GM19468 (cell line): ENCODE data around the gene TPRN.

Experiments
- ATAC-seq: cut with Tn5 transposase; IDR thresholded peaks from one replicate; pipeline ENCODE4 v1.9.1; 2021; ENCODE audit warnings: mild to moderate bottlenecking, moderate library complexity, moderate number of reproducible peaks; ENCODE audit not compliant: unreplicated experiment; ENCODE audit errors: extremely low read depth

TPRN gene

GRCh38 chr9:137163365-137163715 is 37.2 kb downstream of the TPRN start:
- no peak for ATAC-seq

GRCh38 chr9:137162505-137163364 is 37.8 kb downstream of the TPRN start:
- ATAC-seq, result no peak

- no peak for ATAC-seq
Observed at GRCh38 chr9:137161558-137162486, 38.7 kb downstream of the TPRN start.

GRCh38 chr9:137160716-137161557 is 39.6 kb downstream of the TPRN start:
- no peak for ATAC-seq

GRCh38 chr9:137160054-137160425 is 40.5 kb downstream of the TPRN start:
- ATAC-seq, result no peak

GRCh38 chr9:137159105-137160053 is 41.2 kb downstream of the TPRN start:
- no peak for ATAC-seq

GRCh38 chr9:137158625-137159024 is 41.9 kb downstream of the TPRN start:
- no peak for ATAC-seq

- no peak for ATAC-seq
Observed at GRCh38 chr9:137157618-137158415, 42.7 kb downstream of the TPRN start.

GRCh38 chr9:137156567-137157375 is 43.8 kb downstream of the TPRN start:
- ATAC-seq, result no peak

- no peak for ATAC-seq
Observed at GRCh38 chr9:137152844-137153405, 47.6 kb downstream of the TPRN start.

- no peak for ATAC-seq
Observed at GRCh38 chr9:137150617-137151457, 49.7 kb downstream of the TPRN start.

- no peak for ATAC-seq
Observed at GRCh38 chr9:137149942-137150616, 50.5 kb downstream of the TPRN start.

GRCh38 chr9:137149363-137149762 is 51.2 kb downstream of the TPRN start:
- no peak for ATAC-seq

- no peak for ATAC-seq
Observed at GRCh38 chr9:137148661-137149060, 51.9 kb downstream of the TPRN start.

- ATAC-seq, result no peak
Observed at GRCh38 chr9:137148242-137148641, 52.3 kb downstream of the TPRN start.

- no peak for ATAC-seq
Observed at GRCh38 chr9:137147793-137148160, 52.8 kb downstream of the TPRN start.
